CD14-positive monocyte (primary cell): ENCODE data around the gene BACH2. TPM values are rescaled to one million over a fixed set of nuclear protein-coding genes. Genes with fewer than 3 reads are reported as not detected.

ENCODE experiments used
- DNase-seq, 3 donors: peaks; one replicate each; pipeline ENCODE4 v3.0.0-alpha.2; 2011 to 2022
- H2AFZ ChIP-seq: 2 replicates; pipeline ENCODE4 v1.6.0; 2012; ENCODE audit warnings: mild to moderate bottlenecking, low read depth, low read length, inconsistent platforms; ENCODE audit not compliant: insufficient read depth, poor library complexity, severe bottlenecking
- H3K27ac ChIP-seq, 2 donors: 1 replicate in 1 of 2; 2 replicates in 1 of 2; pipeline ENCODE4 v1.5.1; 2012 to 2013; ENCODE audit warnings: low read length in 2 of 2, control low read depth in 1 of 2, inconsistent platforms in 1 of 2, low read depth in 1 of 2, mild to moderate bottlenecking in 1 of 2
- H3K27me3 ChIP-seq, 2 donors: one replicate each; pipeline versions ENCODE4 v1.6.0 to v1.6.1; 2011 to 2013; ENCODE audit warnings: low read length in 2 of 2; ENCODE audit not compliant: control insufficient read depth in 2 of 2, insufficient read depth in 2 of 2
- H3K36me3 ChIP-seq, 2 donors: replicated peaks in 1 of 2; 1 replicate in 1 of 2; 2 replicates in 1 of 2; pipeline versions ENCODE4 v1.5.1 to v1.6.1; 2012 to 2013; ENCODE audit warnings: low read length in 2 of 2, control low read depth in 1 of 2, inconsistent platforms in 1 of 2, mild to moderate bottlenecking in 1 of 2; ENCODE audit not compliant: insufficient read depth in 2 of 2, control insufficient read depth in 1 of 2
- H3K4me1 ChIP-seq, 2 donors: 1 replicate in 1 of 2; 2 replicates in 1 of 2; pipeline versions ENCODE4 v1.5.1 to v1.6.1; 2012 to 2013; ENCODE audit warnings: low read length in 2 of 2, control low read depth in 1 of 2, inconsistent platforms in 1 of 2, mild to moderate bottlenecking in 1 of 2, moderate library complexity in 1 of 2; ENCODE audit not compliant: insufficient read depth in 2 of 2, control insufficient read depth in 1 of 2
- H3K4me2 ChIP-seq: replicated peaks from 2 replicates; pipeline ENCODE3; 2012; ENCODE audit warnings: low read length, moderate library complexity, mild to moderate bottlenecking; ENCODE audit not compliant: poor library complexity, severe bottlenecking; ENCODE audit errors: extremely low read depth
- H3K4me3 ChIP-seq, 3 experiments: fragments of 200-600 bp in 1 of 3; sonication (generic) in 1 of 3; replicated peaks in 1 of 3; 1 replicate in 2 of 3; 2 replicates in 1 of 3; pipeline ENCODE4 v1.5.1; 2011 to 2013; ENCODE audit warnings: low read length in 3 of 3, mild to moderate bottlenecking in 3 of 3, control low read depth in 2 of 3, low read depth in 2 of 3, inconsistent platforms in 1 of 3, moderate library complexity in 1 of 3
- H3K79me2 ChIP-seq: 2 replicates; pipeline ENCODE4 v1.6.0; 2012; ENCODE audit warnings: mild to moderate bottlenecking, control low read depth, inconsistent platforms, low read length, moderate library complexity; ENCODE audit not compliant: insufficient read depth
- H3K9ac ChIP-seq: 2 replicates; pipeline ENCODE4 v1.6.0; 2017; ENCODE audit warnings: low read length, mild to moderate bottlenecking; ENCODE audit not compliant: insufficient read depth, poor library complexity, severe bottlenecking
- H3K9me3 ChIP-seq, 2 donors: replicated peaks in 1 of 2; 1 replicate in 1 of 2; 2 replicates in 1 of 2; pipeline versions ENCODE4 v1.5.1 to v1.6.1; 2012 to 2013; ENCODE audit warnings: low read length in 2 of 2, control low read depth in 1 of 2; ENCODE audit not compliant: control insufficient read depth in 1 of 2, insufficient read depth in 1 of 2
- H4K20me1 ChIP-seq: 2 replicates; pipeline ENCODE4 v1.6.0; 2012; ENCODE audit warnings: mild to moderate bottlenecking, low read length, control low read depth, moderate library complexity; ENCODE audit not compliant: insufficient read depth
- H3K27ac Mint-ChIP-seq, 7 donors: one replicate each; pipeline ENCODE4 v1.8.0; 2020; ENCODE audit warnings: mild to moderate bottlenecking in 7 of 7, mixed read lengths in 7 of 7, moderate library complexity in 6 of 7, inconsistent platforms in 2 of 7
- H3K27me3 Mint-ChIP-seq, 3 donors: one replicate each; pipeline ENCODE4 v1.8.0; 2021 to 2022; ENCODE audit warnings: low read depth in 3 of 3, mild to moderate bottlenecking in 3 of 3, mixed read lengths in 3 of 3, moderate library complexity in 3 of 3, inconsistent platforms in 1 of 3
- H3K36me3 Mint-ChIP-seq, 2 donors: one replicate each; pipeline ENCODE4 v1.8.0; 2020; ENCODE audit warnings: mixed read lengths in 2 of 2, inconsistent platforms in 1 of 2, mild to moderate bottlenecking in 1 of 2
- H3K4me1 Mint-ChIP-seq: one replicate; pipeline ENCODE4 v1.8.0; 2020; ENCODE audit warnings: mild to moderate bottlenecking, mixed read lengths
- H3K4me3 Mint-ChIP-seq, 2 donors: one replicate each; pipeline ENCODE4 v1.8.0; 2020; ENCODE audit warnings: mild to moderate bottlenecking in 2 of 2, mixed read lengths in 2 of 2, moderate library complexity in 1 of 2
- H3K9me3 Mint-ChIP-seq, 7 donors: one replicate each; pipeline ENCODE4 v1.8.0; 2020 to 2022; ENCODE audit warnings: mixed read lengths in 7 of 7, mild to moderate bottlenecking in 6 of 7, moderate library complexity in 6 of 7, inconsistent platforms in 2 of 7
- CTCF ChIP-seq: fragments of 200-600 bp; IDR thresholded peaks from one replicate; pipeline ENCODE4 v1.8.0; 2022; ENCODE audit warnings: antibody characterized with exemption, mild to moderate bottlenecking
- WGBS: methylation state at CpG from one replicate; pipeline ENCODE4 v1.1.5; 2013; ENCODE audit warnings: missing lambda C conversion rate; ENCODE audit not compliant: insufficient coverage; 5-methylcytosine and 5-hydroxymethylcytosine counted together
- intact Hi-C, 2 donors: fragments of 100-400 bp; cut with micrococcal nuclease; formaldehyde crosslinking; loops; one replicate each; pipeline versions ENCODE4 v1.15.0 to v1.15.1; 2023
- polyA plus RNA-seq, 3 donors: library from polyadenylated mRNA; depleted of rRNA in 1 of 3; unstranded in 2 of 3; stranded (reverse) in 1 of 3; fragments of 300-500 nt in 2 of 3; fragments of >200 nt in 1 of 3; fragmentation: Illumina TruSeq in 2 of 3; gene quantifications; 1 replicate in 2 of 3; 2 replicates in 1 of 3; pipeline ENCODE4 v1.2.3, GENCODE V29; 2012 to 2021

The BACH2 gene
- polyA plus RNA-seq, 3 donors: 0.04 to 0.09 (median 0.05) TPM

- Histone ChIP-seq H3K27ac (no peak overlapping the region), H3K9ac (no peak overlapping the region), H2AFZ (no peak overlapping the region), H3K4me1 (no peaks in the 10 kb centered on the region), H3K4me2 (no peak overlapping the region), H3K4me3 (no peak overlapping the region), H3K9me3 (no peaks in the 10 kb centered on the region), H4K20me1 (no peaks in the 10 kb centered on the region), H3K79me2 (no peaks in the 10 kb centered on the region), H3K36me3 (no peaks in the 10 kb centered on the region), H3K27me3 (no peaks in the 10 kb centered on the region)
- no peak overlapping the region for H3K4me3 Mint-ChIP-seq
- H3K27me3 Mint-ChIP-seq: no peaks in the 10 kb centered on the region
- intact Hi-C loops: no loop called here
- no peaks in the 10 kb centered on the region for H3K4me1 Mint-ChIP-seq
- WGBS: 100% methylated on average over 1 of the region's 1 CpG
- H3K36me3 Mint-ChIP-seq: no peaks in the 10 kb centered on the region
- H3K27ac Mint-ChIP-seq: no peak overlapping the region
- no peak for TF ChIP-seq CTCF
- no peaks in the 10 kb centered on the region for H3K9me3 Mint-ChIP-seq
- DNase-seq: no peak
These were observed 321.3 kb downstream of the BACH2 start for GRCh38 chr6:89975366-89975765.

- Mint-ChIP-seq H3K9me3 (no peaks in the 10 kb centered on the region), H3K4me1 (no peaks in the 10 kb centered on the region), H3K27ac (no peak overlapping the region), H3K36me3 (no peaks in the 10 kb centered on the region), H3K27me3 (no peaks in the 10 kb centered on the region), H3K4me3 (no peak overlapping the region)
- no CpG with 5 or more reads among the region's 3 CpGs for WGBS
- H3K9me3 ChIP-seq: no peaks in the 10 kb centered on the region
- no peak overlapping the region for H3K4me2 ChIP-seq
- H2AFZ ChIP-seq: no peak overlapping the region
- no peak overlapping the region for H3K27ac ChIP-seq
- no peaks in the 10 kb centered on the region for H3K79me2 ChIP-seq
- H3K9ac ChIP-seq: no peak overlapping the region
- no peaks in the 10 kb centered on the region for H3K36me3 ChIP-seq
- no peaks in the 10 kb centered on the region for H3K27me3 ChIP-seq
- H3K4me1 ChIP-seq: no peaks in the 10 kb centered on the region
- no peak for DNase-seq
- no peaks in the 10 kb centered on the region for H4K20me1 ChIP-seq
- intact Hi-C loops: no loop called here
- no peak overlapping the region for H3K4me3 ChIP-seq
- TF ChIP-seq CTCF: no peak
These were observed 321.8 kb downstream of the BACH2 start for GRCh38 chr6:89974834-89975233.
